ENCODE data around the gene DLEC1. TPM values are rescaled to one million over a fixed set of nuclear protein-coding genes. Genes with fewer than 3 reads are reported as not detected.
A peak's percentile ranks its signal among the peaks of the same experiment; 100 is the strongest.

DLEC1 gene
- total and polyA plus RNA-seq, 9 of the 15 experiments (the other 6 are each of a cell fraction or from before 2014, with no cell fraction given) = 0.07 to 0.08 TPM; not detected in 7

DNA sequence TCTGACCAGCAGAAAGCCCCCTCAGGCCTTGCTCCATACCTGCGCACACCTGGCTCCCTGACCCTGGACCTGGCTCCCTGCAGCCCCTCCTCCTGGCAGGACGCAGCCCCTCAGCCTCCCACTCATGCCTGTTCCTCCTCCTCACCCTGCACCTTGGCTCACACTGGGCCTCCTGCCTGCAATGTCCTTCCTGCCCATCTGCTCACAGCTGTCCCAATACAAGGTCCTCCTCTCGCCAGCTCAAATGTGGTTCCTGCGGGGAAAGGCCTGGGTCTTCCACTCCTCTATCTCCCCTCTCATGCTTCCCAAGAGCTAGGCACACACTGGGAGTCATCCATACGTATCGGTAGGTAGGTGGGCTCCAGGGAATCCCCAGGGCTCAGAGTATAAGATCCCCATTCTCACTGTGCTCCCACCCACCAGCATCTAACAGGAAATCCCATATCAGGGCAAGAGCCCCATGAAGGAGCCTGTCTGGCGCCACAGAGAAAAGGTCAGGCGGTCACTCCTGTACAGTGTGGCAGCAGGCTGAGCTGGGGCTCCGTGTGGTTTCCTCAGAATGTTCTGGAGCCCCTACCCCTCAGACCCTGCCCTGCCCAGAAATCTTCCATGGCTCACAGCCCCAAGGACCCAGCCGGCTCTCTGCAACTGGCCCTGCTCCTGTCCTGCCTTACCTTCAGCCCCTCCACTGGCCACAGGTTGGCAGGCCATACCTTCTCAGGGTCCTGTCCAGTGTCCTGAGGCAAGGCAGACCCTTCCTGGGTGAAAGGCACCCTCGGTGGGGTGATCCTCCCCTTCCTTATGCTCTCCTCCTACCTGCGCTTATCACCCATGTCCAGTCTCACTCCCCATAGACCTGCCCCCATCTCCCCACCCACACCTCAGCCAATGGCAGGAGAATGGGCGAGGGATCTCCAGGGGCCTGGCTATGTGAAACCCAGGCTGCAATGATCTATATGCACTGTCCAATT, 20.4 kb upstream of the DLEC1 start (continued):
- TF ChIP-seq, protein P1, sequence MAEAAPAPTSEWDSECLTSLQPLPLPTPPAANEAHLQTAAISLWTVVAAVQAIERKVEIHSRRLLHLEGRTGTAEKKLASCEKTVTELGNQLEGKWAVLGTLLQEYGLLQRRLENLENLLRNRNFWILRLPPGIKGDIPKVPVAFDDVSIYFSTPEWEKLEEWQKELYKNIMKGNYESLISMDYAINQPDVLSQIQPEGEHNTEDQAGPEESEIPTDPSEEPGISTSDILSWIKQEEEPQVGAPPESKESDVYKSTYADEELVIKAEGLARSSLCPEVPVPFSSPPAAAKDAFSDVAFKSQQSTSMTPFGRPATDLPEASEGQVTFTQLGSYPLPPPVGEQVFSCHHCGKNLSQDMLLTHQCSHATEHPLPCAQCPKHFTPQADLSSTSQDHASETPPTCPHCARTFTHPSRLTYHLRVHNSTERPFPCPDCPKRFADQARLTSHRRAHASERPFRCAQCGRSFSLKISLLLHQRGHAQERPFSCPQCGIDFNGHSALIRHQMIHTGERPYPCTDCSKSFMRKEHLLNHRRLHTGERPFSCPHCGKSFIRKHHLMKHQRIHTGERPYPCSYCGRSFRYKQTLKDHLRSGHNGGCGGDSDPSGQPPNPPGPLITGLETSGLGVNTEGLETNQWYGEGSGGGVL (CRISPR knock-in tag; IDR thresholded peaks at IDR 0.05) = no peak
- TF ChIP-seq MED1 (CRISPR knock-in tag; IDR thresholded peaks at IDR 0.05; ENCODE audit: borderline replicate concordance) (no peak), ZC3H4 (CRISPR knock-in tag; IDR thresholded peaks at IDR 0.05; ENCODE audit: borderline replicate concordance) (no peak), SRSF3 (IDR thresholded peaks at IDR 0.05; ENCODE audit: insufficient read depth, low read length) (no peak), EP300 (IDR thresholded peaks at IDR 0.05; ENCODE audit: low read length) (peak; percentile 55; the same call in 1 of the 2 replicates), HSF4 (CRISPR knock-in tag; IDR thresholded peaks at IDR 0.05; ENCODE audit: borderline replicate concordance) (no peak), HMG20A (CRISPR knock-in tag; conservative IDR thresholded peaks at IDR 0.05) (no peak), ZNF586 (CRISPR knock-in tag; conservative IDR thresholded peaks at IDR 0.05) (no peak), PTBP1 (IDR thresholded peaks at IDR 0.05; ENCODE audit: low read depth, low read length) (no peak), CBFB (CRISPR knock-in tag; IDR thresholded peaks at IDR 0.05) (peak; percentile 69), NRF1 (conservative IDR thresholded peaks at IDR 0.05 in 1 of 2, IDR thresholded peaks at IDR 0.05 in 1 of 2) (0 out of 4 replicates have a peak, but pooled peaks of 1 of the 2 experiments have one; percentile 37), TGIF2 (CRISPR knock-in tag; IDR thresholded peaks at IDR 0.05) (no peak), RNF2 (IDR thresholded peaks at IDR 0.05) (no peak)
- TF ChIP-seq, protein P2, sequence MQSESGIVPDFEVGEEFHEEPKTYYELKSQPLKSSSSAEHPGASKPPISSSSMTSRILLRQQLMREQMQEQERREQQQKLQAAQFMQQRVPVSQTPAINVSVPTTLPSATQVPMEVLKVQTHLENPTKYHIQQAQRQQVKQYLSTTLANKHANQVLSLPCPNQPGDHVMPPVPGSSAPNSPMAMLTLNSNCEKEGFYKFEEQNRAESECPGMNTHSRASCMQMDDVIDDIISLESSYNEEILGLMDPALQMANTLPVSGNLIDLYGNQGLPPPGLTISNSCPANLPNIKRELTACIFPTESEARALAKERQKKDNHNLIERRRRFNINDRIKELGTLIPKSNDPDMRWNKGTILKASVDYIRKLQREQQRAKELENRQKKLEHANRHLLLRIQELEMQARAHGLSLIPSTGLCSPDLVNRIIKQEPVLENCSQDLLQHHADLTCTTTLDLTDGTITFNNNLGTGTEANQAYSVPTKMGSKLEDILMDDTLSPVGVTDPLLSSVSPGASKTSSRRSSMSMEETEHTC (IDR thresholded peaks at IDR 0.05) = no peak
- TF ChIP-seq, protein P3, sequence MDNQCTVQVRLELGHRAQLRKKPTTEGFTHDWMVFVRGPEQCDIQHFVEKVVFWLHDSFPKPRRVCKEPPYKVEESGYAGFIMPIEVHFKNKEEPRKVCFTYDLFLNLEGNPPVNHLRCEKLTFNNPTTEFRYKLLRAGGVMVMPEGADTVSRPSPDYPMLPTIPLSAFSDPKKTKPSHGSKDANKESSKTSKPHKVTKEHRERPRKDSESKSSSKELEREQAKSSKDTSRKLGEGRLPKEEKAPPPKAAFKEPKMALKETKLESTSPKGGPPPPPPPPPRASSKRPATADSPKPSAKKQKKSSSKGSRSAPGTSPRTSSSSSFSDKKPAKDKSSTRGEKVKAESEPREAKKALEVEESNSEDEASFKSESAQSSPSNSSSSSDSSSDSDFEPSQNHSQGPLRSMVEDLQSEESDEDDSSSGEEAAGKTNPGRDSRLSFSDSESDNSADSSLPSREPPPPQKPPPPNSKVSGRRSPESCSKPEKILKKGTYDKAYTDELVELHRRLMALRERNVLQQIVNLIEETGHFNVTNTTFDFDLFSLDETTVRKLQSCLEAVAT (IDR thresholded peaks at IDR 0.05) = peak in 1 of 2 experiments; percentile 24; a peak in 1 of 4 replicates
- TF ChIP-seq, protein P4, sequence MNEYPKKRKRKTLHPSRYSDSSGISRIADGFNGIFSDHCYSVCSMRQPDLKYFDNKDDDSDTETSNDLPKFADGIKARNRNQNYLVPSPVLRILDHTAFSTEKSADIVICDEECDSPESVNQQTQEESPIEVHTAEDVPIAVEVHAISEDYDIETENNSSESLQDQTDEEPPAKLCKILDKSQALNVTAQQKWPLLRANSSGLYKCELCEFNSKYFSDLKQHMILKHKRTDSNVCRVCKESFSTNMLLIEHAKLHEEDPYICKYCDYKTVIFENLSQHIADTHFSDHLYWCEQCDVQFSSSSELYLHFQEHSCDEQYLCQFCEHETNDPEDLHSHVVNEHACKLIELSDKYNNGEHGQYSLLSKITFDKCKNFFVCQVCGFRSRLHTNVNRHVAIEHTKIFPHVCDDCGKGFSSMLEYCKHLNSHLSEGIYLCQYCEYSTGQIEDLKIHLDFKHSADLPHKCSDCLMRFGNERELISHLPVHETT (CRISPR knock-in tag; conservative IDR thresholded peaks at IDR 0.05 in 1 of 2, IDR thresholded peaks at IDR 0.05 in 1 of 2) = no peak
